ENCODE measurements around the gene CDKAL1. TPM values are rescaled to one million over a fixed set of nuclear protein-coding genes. Genes with fewer than 3 reads are reported as not detected.

Gene CDKAL1
- total and polyA plus RNA-seq, 2 of the 8 experiments (the other 6 are each of a cell fraction or from before 2014, with no cell fraction given): 8.4 to 24.6 TPM

DNA sequence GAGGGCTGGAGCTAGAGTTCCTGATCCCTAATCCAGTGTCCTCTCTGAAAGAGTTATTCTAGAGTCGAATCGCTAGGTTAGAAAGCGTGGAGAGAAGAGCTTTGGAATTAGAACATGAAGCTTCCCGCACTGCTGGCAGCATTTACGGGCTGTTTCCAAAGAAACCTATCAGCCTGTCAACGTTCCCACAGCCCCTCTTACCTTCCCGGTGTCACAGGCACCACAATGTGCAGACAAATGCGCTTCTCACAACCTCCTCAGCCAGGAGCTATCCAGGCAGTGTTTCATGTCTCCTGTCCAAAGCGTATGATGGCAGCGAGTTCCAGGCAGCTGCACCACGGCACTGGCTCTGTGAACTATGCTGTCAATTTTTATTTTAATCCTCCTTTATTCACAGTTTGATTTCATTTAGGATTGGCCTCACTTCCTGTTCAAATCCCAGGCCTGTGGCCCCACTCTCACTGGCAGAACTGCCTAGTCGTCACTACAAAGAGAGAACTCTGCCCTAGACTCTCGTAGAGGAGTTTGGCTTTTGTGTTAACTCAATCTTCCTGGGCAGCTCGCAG, 736.5 kb downstream of the CDKAL1 start:
- H3K9me3 ChIP-seq (ENCODE audit: insufficient read depth in 2 of 2, low read depth in 1 of 2, low read length in 1 of 2): no peaks in the 10 kb centered on the region
- H3K4me3 ChIP-seq (ENCODE audit: extremely low read depth in 1 of 4, insufficient read depth in 2 of 4, low read depth in 3 of 4, low read length in 4 of 4): no peak overlapping the region
- no peak overlapping the region for H3K23ac ChIP-seq (ENCODE audit: insufficient read length)
- H2BK15ac ChIP-seq (ENCODE audit: low read length): no peak overlapping the region
- H2BK5ac ChIP-seq (ENCODE audit: low read depth, low read length): no peak overlapping the region
- no peak overlapping the region for H2BK20ac ChIP-seq (ENCODE audit: low read length)
- no peak overlapping the region for H2BK12ac ChIP-seq (ENCODE audit: low read depth, low read length)
- H3K9ac ChIP-seq (replicated peaks in 1 of 4; ENCODE audit: extremely low read depth in 1 of 4, low read depth in 3 of 4, low read length in 3 of 4): no peak overlapping the region
- H3K18ac ChIP-seq (ENCODE audit: extremely low read depth, low read length): no peak overlapping the region
- no peaks in the 10 kb centered on the region for H3K79me2 ChIP-seq (ENCODE audit: control insufficient read depth in 1 of 2, insufficient read depth in 2 of 2, low read length in 2 of 2)
- H4K5ac ChIP-seq (ENCODE audit: insufficient read length, low read depth, low read length): no peak overlapping the region
- POLR2A ChIA-PET (ENCODE audit: partially characterized antibody): no interaction called here
- H3K4ac ChIP-seq (replicated peaks; ENCODE audit: insufficient read length, low read depth, low read length): no peak overlapping the region
- FAIRE-seq (no peak), DNase-seq (ENCODE audit: low read depth in 1 of 2, low spot score in 2 of 2) (no peak)
- H3K36me3 ChIP-seq (ENCODE audit: control insufficient read depth in 2 of 4, insufficient read depth in 4 of 4, low read length in 3 of 4): no peaks in the 10 kb centered on the region
- CTCF ChIA-PET (ENCODE audit: partially characterized antibody): interaction anchor here (0.6 to 2.1 kb wide), 5 partner anchors 10 to 183 kb away, joined by 3 to 4 read pairs (median 3); no protein-coding TSS in a partner anchor
- H4K20me1 ChIP-seq (replicated peaks in 1 of 2; ENCODE audit: control insufficient read depth in 1 of 2, insufficient read depth in 2 of 2, low read length in 2 of 2): no peaks in the 10 kb centered on the region
- no peaks in the 10 kb centered on the region for H3K79me1 ChIP-seq (ENCODE audit: low read depth, low read length)
- H3K23me2 ChIP-seq (ENCODE audit: low read depth, low read length): no peaks in the 10 kb centered on the region
- no peak for TF ChIP-seq CTCF (IDR thresholded peaks at IDR 0.05; ENCODE audit: control extremely low read depth in 1 of 3, insufficient read depth in 1 of 3, low read depth in 1 of 3, low read length in 3 of 3)
- no peak for TF ChIP-seq ZNF274 (IDR thresholded peaks at IDR 0.05; ENCODE audit: borderline replicate concordance, extremely low read depth, low read length)
- TF ChIP-seq BCL11A (IDR thresholded peaks at IDR 0.05; ENCODE audit: low read depth in 2 of 2, low read length in 2 of 2): no peak
- TF ChIP-seq KDM5A (IDR thresholded peaks at IDR 0.05; ENCODE audit: low read length): no peak
- TF ChIP-seq POU5F1 (IDR thresholded peaks at IDR 0.05; ENCODE audit: low read depth, low read length): no peak
- TF ChIP-seq ASH2L (IDR thresholded peaks at IDR 0.05; ENCODE audit: low read length): no peak
- TF ChIP-seq BRCA1 (IDR thresholded peaks at IDR 0.05; ENCODE audit: low read depth, low read length): no peak
- no peak for TF ChIP-seq SP1 (IDR thresholded peaks at IDR 0.05; ENCODE audit: low read depth, low read length)
- TF ChIP-seq SP4 (IDR thresholded peaks at IDR 0.05; ENCODE audit: low read length): no peak
- TF ChIP-seq TBP (IDR thresholded peaks at IDR 0.05; ENCODE audit: low read depth, low read length): no peak
- TF ChIP-seq EGR1 (IDR thresholded peaks at IDR 0.05; ENCODE audit: borderline replicate concordance, low read depth, low read length): no peak
- no peak for TF ChIP-seq RAD21 (IDR thresholded peaks at IDR 0.05 in 1 of 2, conservative IDR thresholded peaks at IDR 0.05 in 1 of 2; ENCODE audit: low read depth in 2 of 2, low read length in 2 of 2)
- no peak overlapping the region for H4K91ac ChIP-seq (replicated peaks; ENCODE audit: insufficient read length, low read length)
- H3K4me1 ChIP-seq (replicated peaks in 1 of 4; ENCODE audit: control insufficient read depth in 3 of 4, insufficient read depth in 4 of 4, low read length in 3 of 4): no peaks in the 10 kb centered on the region
- no peak overlapping the region for H2AK5ac ChIP-seq (ENCODE audit: low read depth, low read length)
- peak overlapping the region; percentile 22; the same call in 1 of the 2 replicates for H4K8ac ChIP-seq (ENCODE audit: extremely low read depth, insufficient read depth, low read length)
- peak overlapping the region; percentile 77 for H2AFZ ChIP-seq (ENCODE audit: low read length)
- H3K14ac ChIP-seq (ENCODE audit: insufficient read length): no peak overlapping the region
- no peaks in the 10 kb centered on the region for H3K27me3 ChIP-seq (replicated peaks in 1 of 4; ENCODE audit: control insufficient read depth in 3 of 4, extremely low read depth in 1 of 4, insufficient read depth in 3 of 4, low read length in 3 of 4)
- no peak overlapping the region for H3K27ac ChIP-seq (ENCODE audit: low read depth, low read length)
- WGBS, 2 experiments (ENCODE audit: extremely low coverage in 1 of 2, insufficient coverage in 1 of 2, insufficient read length in 1 of 2, insufficient replicate concordance in 2 of 2, low coverage in 1 of 2, low lambda C conversion rate in 2 of 2, missing lambda C conversion rate in 1 of 2): 83% methylated on average over 14 of the region's 14 CpGs; no CpG with 5 or more reads in 1 of the 2 experiments
- H3K4me2 ChIP-seq (ENCODE audit: insufficient read depth in 1 of 2, low read depth in 2 of 2, low read length in 2 of 2): no peak overlapping the region
- H2BK120ac ChIP-seq (replicated peaks; ENCODE audit: low read depth, low read length): no peak overlapping the region
- H3K56ac ChIP-seq (replicated peaks; ENCODE audit: insufficient read length, low read depth, low read length): no peak overlapping the region

Data from H1 (cell line).